GM23248 (cell line): Measurements from ENCODE around the gene POLRMT. TPM values are rescaled to one million over a fixed set of nuclear protein-coding genes. Genes with fewer than 3 reads are reported as not detected.

Source experiments
- DNase-seq: peaks from one replicate; pipeline ENCODE4 v3.0.0-alpha.2; 2015
- H2AFZ ChIP-seq: fragments of 200-600 bp; sonication (generic); 2 replicates; pipeline ENCODE4 v1.6.1; 2016; ENCODE audit warnings: antibody characterized with exemption
- H3F3A ChIP-seq: fragments of 200-600 bp; sonication (generic); 2 replicates; pipeline ENCODE4 v1.6.1; 2016; ENCODE audit warnings: mild to moderate bottlenecking, antibody characterized with exemption, mixed run types; ENCODE audit not compliant: insufficient read depth
- H3K27ac ChIP-seq: fragments of 200-600 bp; sonication (generic); 2 replicates; pipeline ENCODE4 v1.5.1; 2016; ENCODE audit warnings: mild to moderate bottlenecking
- H3K27me3 ChIP-seq: fragments of 200-600 bp; sonication (generic); replicated peaks from 2 replicates; pipeline ENCODE4 v1.6.1; 2016; ENCODE audit warnings: mild to moderate bottlenecking; ENCODE audit not compliant: insufficient read depth
- H3K36me3 ChIP-seq: fragments of 200-600 bp; sonication (generic); 2 replicates; pipeline ENCODE4 v1.6.1; 2016; ENCODE audit warnings: low read depth, mild to moderate bottlenecking
- H3K4me1 ChIP-seq: fragments of 200-600 bp; sonication (generic); 2 replicates; pipeline ENCODE4 v1.6.1; 2016; ENCODE audit warnings: mild to moderate bottlenecking; ENCODE audit not compliant: insufficient read depth
- H3K4me2 ChIP-seq: fragments of 200-600 bp; sonication (generic); one replicate; pipeline ENCODE4 v1.6.1; 2016; ENCODE audit warnings: mild to moderate bottlenecking; ENCODE audit not compliant: unreplicated experiment
- H3K4me3 ChIP-seq: fragments of 200-600 bp; sonication (generic); 2 replicates; pipeline ENCODE4 v1.5.1; 2016; ENCODE audit warnings: mild to moderate bottlenecking
- H3K79me2 ChIP-seq: fragments of 200-600 bp; sonication (generic); 2 replicates; pipeline ENCODE4 v1.6.1; 2016; ENCODE audit warnings: mild to moderate bottlenecking; ENCODE audit not compliant: insufficient read depth
- H3K9ac ChIP-seq: fragments of 200-600 bp; sonication (generic); 2 replicates; pipeline ENCODE4 v1.6.1; 2016; ENCODE audit warnings: mild to moderate bottlenecking
- H3K9me2 ChIP-seq: fragments of 200-600 bp; sonication (generic); 2 replicates; pipeline ENCODE4 v1.6.1; 2016; ENCODE audit warnings: mixed run types, mild to moderate bottlenecking, moderate library complexity; ENCODE audit not compliant: insufficient read depth
- H3K9me3 ChIP-seq: fragments of 200-600 bp; sonication (generic); one replicate; pipeline ENCODE4 v1.6.1; 2017; ENCODE audit warnings: low read depth
- H4K20me1 ChIP-seq: fragments of 200-600 bp; sonication (generic); 2 replicates; pipeline ENCODE4 v1.6.0; 2016; ENCODE audit not compliant: insufficient read depth
- EZH2 ChIP-seq: fragments of 200-600 bp; sonication (generic); IDR thresholded peaks from 2 replicates; pipeline ENCODE4 v1.6.1; 2018; ENCODE audit warnings: antibody characterized with exemption, mild to moderate bottlenecking; ENCODE audit not compliant: insufficient read depth, poor library complexity, severe bottlenecking
- EZH2phosphoT487 ChIP-seq: fragments of 200-600 bp; sonication (generic); IDR thresholded peaks from 2 replicates; pipeline ENCODE4 v1.6.1; 2018; ENCODE audit warnings: antibody characterized with exemption, moderate library complexity, mild to moderate bottlenecking, low read depth; ENCODE audit not compliant: insufficient read depth
- WGBS, 2 experiments: methylation state at CpG; one replicate each; pipeline ENCODE4 v1.1.6; 2015 to 2017; ENCODE audit warnings: low lambda C conversion rate in 2 of 2, low coverage in 1 of 2; ENCODE audit errors: missing lambda C conversion rate in 2 of 2; 5-methylcytosine and 5-hydroxymethylcytosine counted together
- in situ Hi-C: fragments of 300-500 bp; cut with MboI; formaldehyde crosslinking; loops from 2 replicates; pipeline ENCODE4 v1.15.0; 2020
- polyA plus RNA-seq: library from polyadenylated mRNA; unstranded; fragments of >200 nt; fragmentation: Nextera tagmentation; extraction: Ambion mirVana; gene quantifications from 2 replicates; pipeline ENCODE4 v1.2.1, GENCODE V29; 2016
- total RNA-seq: library from RNA; depleted of rRNA; stranded (reverse); fragments of >200 nt; shearing (Covaris generic); gene quantifications from 2 replicates; pipeline ENCODE4 v1.2.3, GENCODE V29; 2014

POLRMT gene
- total and polyA plus RNA-seq, 2 experiments from 2014 or later = 23.6 to 36.2 TPM

- Histone ChIP-seq H3K79me2 (no peaks in the 10 kb centered on the region), H3K27me3 (no peaks in the 10 kb centered on the region), H3K9ac (no peak overlapping the region), H3K9me3 (no peaks in the 10 kb centered on the region), H3K4me1 (no peaks in the 10 kb centered on the region), H3F3A (no peaks in the 10 kb centered on the region), H3K4me3 (no peak overlapping the region), H3K9me2 (no peaks in the 10 kb centered on the region), H3K4me2 (no peak overlapping the region), H2AFZ (no peak overlapping the region), H4K20me1 (no peaks in the 10 kb centered on the region), H3K27ac (no peak overlapping the region), H3K36me3 (no peaks in the 10 kb centered on the region)
- in situ Hi-C loops = no loop called here
- 92 to 93% methylated on average over 20 to 29 of the region's 29 CpGs for WGBS, 2 experiments
- TF ChIP-seq EZH2 (no peak), EZH2phosphoT487 (no peak)
- DNase-seq = no peak
Observed at GRCh38 chr19:617551-618246, 15.6 kb downstream of the POLRMT start.

GRCh38 chr19:616747-617526 lies 16.4 kb downstream of the POLRMT start:
- H2AFZ ChIP-seq = no peak overlapping the region
- no peaks in the 10 kb centered on the region for H3K36me3 ChIP-seq
- H3K79me2 ChIP-seq = no peaks in the 10 kb centered on the region
- no peaks in the 10 kb centered on the region for H3K27me3 ChIP-seq
- no peak overlapping the region for H3K4me2 ChIP-seq
- H3K9me2 ChIP-seq = no peaks in the 10 kb centered on the region
- no peak overlapping the region for H3K9ac ChIP-seq
- TF ChIP-seq EZH2phosphoT487 = no peak
- no peak for TF ChIP-seq EZH2
- H3K4me1 ChIP-seq = peaks cover 3% of the 10 kb centered on the region
- H3K4me3 ChIP-seq = no peak overlapping the region
- no peaks in the 10 kb centered on the region for H3K9me3 ChIP-seq
- no peaks in the 10 kb centered on the region for H4K20me1 ChIP-seq
- DNase-seq = no peak
- peaks cover 4% of the 10 kb centered on the region for H3F3A ChIP-seq
- in situ Hi-C loops = no loop called here
- H3K27ac ChIP-seq = no peak overlapping the region
- 91 to 93% methylated on average over 23 to 58 of the region's 58 CpGs for WGBS, 2 experiments

- Histone ChIP-seq H3K36me3 (no peaks in the 10 kb centered on the region), H2AFZ (no peak overlapping the region), H3K4me2 (no peak overlapping the region), H3K4me1 (peaks cover 7% of the 10 kb centered on the region), H3K9me3 (no peaks in the 10 kb centered on the region), H3K9ac (no peak overlapping the region), H3K4me3 (no peak overlapping the region), H3K79me2 (no peaks in the 10 kb centered on the region), H3K27ac (no peak overlapping the region), H4K20me1 (no peaks in the 10 kb centered on the region), H3K9me2 (no peaks in the 10 kb centered on the region), H3K27me3 (no peaks in the 10 kb centered on the region), H3F3A (peaks cover 6% of the 10 kb centered on the region)
- no peak for DNase-seq
- TF ChIP-seq EZH2 = no peak
- no peak for TF ChIP-seq EZH2phosphoT487
- 30 to 57% methylated on average over 4 to 72 of the region's 97 CpGs for WGBS, 2 experiments
- in situ Hi-C loops = no loop called here
Observed at GRCh38 chr19:616062-616700, 17.2 kb downstream of the POLRMT start.

- Histone ChIP-seq H3K36me3 (no peaks in the 10 kb centered on the region), H3K4me3 (no peak overlapping the region), H3K9me2 (no peaks in the 10 kb centered on the region), H4K20me1 (no peaks in the 10 kb centered on the region), H3K9ac (no peak overlapping the region), H3K79me2 (no peaks in the 10 kb centered on the region), H3K4me2 (no peak overlapping the region), H3F3A (peaks cover 6% of the 10 kb centered on the region), H3K27me3 (no peaks in the 10 kb centered on the region), H3K4me1 (peaks cover 13% of the 10 kb centered on the region), H3K27ac (no peak overlapping the region), H3K9me3 (no peaks in the 10 kb centered on the region), H2AFZ (no peak overlapping the region)
- no peak for DNase-seq
- in situ Hi-C loops = no loop called here
- TF ChIP-seq EZH2 (no peak), EZH2phosphoT487 (no peak)
- WGBS, 2 experiments = 57 to 66% methylated on average over 32 to 33 of the region's 33 CpGs
Observed at GRCh38 chr19:615619-616018, 17.7 kb downstream of the POLRMT start.
